ENCODE measurements around the gene RPL32.

- TF ChIP-seq, protein P1, sequence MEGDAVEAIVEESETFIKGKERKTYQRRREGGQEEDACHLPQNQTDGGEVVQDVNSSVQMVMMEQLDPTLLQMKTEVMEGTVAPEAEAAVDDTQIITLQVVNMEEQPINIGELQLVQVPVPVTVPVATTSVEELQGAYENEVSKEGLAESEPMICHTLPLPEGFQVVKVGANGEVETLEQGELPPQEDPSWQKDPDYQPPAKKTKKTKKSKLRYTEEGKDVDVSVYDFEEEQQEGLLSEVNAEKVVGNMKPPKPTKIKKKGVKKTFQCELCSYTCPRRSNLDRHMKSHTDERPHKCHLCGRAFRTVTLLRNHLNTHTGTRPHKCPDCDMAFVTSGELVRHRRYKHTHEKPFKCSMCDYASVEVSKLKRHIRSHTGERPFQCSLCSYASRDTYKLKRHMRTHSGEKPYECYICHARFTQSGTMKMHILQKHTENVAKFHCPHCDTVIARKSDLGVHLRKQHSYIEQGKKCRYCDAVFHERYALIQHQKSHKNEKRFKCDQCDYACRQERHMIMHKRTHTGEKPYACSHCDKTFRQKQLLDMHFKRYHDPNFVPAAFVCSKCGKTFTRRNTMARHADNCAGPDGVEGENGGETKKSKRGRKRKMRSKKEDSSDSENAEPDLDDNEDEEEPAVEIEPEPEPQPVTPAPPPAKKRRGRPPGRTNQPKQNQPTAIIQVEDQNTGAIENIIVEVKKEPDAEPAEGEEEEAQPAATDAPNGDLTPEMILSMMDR (IDR thresholded peaks at IDR 0.05) = no peak
- no peak for TF ChIP-seq EP300 (IDR thresholded peaks at IDR 0.05)
These were observed 24.0 kb downstream of the RPL32 start for GRCh38 chr3:12817343-12817710.

All from esophagus muscularis mucosa (tissue), 3 donors.